ENCODE data around the gene MEN1.

DNA sequence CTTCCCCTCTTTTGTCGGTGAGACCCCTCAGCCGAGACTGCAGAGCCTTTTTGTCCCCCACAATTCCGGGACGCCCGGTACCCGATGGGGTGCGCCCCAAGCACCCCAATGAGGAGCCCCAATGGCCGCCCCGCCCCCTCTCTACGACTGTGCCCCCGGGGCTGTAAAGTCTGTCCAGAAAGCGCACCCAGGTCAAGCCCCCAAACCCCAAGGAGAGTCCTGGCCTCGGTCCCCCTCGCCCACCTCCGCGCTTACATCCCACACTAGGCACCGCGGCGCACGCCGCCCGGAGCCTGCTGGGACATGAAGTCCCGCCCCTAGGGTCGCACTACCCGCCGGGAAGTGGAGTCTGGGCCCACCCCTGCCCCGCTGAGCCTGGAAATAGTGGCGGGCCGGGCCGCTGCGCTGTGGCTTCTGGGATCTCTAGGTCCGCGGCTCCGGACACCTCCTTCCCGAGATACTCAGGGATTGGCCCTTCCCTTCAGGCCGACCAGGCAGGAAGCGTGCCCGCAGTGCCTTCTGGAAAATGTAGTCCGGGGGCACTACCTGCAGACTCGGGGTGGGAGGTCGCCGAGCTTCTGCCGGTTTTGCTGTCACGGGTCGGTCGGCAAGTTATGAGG is at the start of gene MEN1:
- no peak for TF ChIP-seq EZH2 (IDR thresholded peaks at IDR 0.05; ENCODE audit: insufficient read depth, poor library complexity, severe bottlenecking)
- TF ChIP-seq EZH2phosphoT487 (IDR thresholded peaks at IDR 0.05; ENCODE audit: insufficient read depth, low read depth), result no peak
